ENCODE measurements around the gene HAX1. TPM values are rescaled to one million over a fixed set of nuclear protein-coding genes. Genes with fewer than 3 reads are reported as not detected.
A peak's percentile ranks its signal among the peaks of the same experiment; 100 is the strongest.
"Not testable (repeated sequence)": the region's sequence is repeated elsewhere in the genome, so short reads cannot be mapped to it uniquely, and the experiment has no call there.

HAX1 gene
- total RNA-seq: 86.1 and 149 TPM in 2 replicates

DNA sequence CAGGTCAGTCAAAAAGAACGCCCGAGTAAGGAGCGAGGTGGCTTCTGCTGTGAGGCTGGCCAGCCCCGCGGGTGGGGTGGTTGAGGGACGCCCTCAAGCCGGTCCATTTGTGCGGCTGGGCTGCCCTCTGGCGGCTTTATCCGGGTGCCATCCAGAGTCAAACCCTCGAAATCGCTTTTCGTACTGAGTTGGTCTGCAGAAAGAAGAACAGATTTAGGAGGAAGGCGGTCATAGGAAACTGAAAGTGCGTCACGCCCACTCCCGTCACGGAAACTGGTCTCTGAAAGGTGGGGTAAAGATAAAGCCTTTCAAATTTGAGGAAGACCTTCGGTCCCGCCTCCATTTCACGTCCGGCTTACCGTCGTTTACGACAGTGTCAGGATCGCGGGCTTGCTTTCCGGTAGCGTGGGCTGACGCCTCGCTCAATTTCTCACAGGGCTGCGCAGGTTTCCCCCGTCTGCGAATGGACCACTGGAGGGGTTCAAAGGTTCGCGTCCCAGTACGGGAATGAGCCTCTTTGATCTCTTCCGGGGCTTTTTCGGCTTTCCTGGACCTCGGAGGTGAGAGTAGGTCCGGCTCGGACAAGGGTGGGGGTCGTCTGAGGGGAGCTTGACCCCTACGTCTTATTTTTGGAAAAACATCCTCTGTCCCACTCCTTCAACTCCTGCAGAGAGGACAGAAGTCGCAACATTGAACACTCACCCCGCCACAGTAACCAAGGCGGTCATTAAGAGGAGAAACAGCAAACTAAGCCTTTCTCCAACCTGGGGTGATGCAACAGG lies at the start of gene HAX1:
Gene HAX1 (plus strand): TSS at position 413 of the 782 bp plus-strand sequence. CDS start 95 bp downstream, at position 508.
- H3K4me3 ChIP-seq (ENCODE audit: low read depth, low read length): peak within 1 kb of the TSS; percentile 96
- DNase-seq (ENCODE audit: low read depth): peak; percentile 77
- TF ChIP-seq, protein P1, sequence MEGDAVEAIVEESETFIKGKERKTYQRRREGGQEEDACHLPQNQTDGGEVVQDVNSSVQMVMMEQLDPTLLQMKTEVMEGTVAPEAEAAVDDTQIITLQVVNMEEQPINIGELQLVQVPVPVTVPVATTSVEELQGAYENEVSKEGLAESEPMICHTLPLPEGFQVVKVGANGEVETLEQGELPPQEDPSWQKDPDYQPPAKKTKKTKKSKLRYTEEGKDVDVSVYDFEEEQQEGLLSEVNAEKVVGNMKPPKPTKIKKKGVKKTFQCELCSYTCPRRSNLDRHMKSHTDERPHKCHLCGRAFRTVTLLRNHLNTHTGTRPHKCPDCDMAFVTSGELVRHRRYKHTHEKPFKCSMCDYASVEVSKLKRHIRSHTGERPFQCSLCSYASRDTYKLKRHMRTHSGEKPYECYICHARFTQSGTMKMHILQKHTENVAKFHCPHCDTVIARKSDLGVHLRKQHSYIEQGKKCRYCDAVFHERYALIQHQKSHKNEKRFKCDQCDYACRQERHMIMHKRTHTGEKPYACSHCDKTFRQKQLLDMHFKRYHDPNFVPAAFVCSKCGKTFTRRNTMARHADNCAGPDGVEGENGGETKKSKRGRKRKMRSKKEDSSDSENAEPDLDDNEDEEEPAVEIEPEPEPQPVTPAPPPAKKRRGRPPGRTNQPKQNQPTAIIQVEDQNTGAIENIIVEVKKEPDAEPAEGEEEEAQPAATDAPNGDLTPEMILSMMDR (conservative IDR thresholded peaks at IDR 0.05; ENCODE audit: low read depth, low read length): peak; percentile 80

DNA sequence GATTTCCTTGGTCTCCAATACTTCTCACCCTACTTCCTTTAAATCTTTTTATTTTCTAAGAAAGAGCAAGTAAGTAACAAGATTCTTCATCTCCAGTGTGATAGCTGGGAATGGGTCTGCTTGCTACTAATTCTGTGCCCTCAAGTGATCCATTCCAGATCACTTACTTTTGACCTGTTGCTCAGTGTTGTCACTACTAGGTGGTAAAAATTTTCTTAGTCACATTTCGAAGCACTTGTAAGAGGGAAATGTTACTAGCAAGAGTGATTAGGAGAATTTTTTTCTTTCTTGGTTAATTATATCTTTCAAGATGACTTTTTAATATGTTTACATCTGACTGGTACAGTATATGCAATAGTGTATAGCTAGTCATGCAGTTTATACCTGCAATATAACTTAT lies 49.5 kb upstream of the HAX1 start:
- DNase-seq (ENCODE audit: low read depth): no peak
- TF ChIP-seq, protein P1 (conservative IDR thresholded peaks at IDR 0.05; ENCODE audit: low read depth, low read length): no peak
- H3K4me3 ChIP-seq (ENCODE audit: low read depth, low read length): peak overlapping the region; percentile 8

DNA sequence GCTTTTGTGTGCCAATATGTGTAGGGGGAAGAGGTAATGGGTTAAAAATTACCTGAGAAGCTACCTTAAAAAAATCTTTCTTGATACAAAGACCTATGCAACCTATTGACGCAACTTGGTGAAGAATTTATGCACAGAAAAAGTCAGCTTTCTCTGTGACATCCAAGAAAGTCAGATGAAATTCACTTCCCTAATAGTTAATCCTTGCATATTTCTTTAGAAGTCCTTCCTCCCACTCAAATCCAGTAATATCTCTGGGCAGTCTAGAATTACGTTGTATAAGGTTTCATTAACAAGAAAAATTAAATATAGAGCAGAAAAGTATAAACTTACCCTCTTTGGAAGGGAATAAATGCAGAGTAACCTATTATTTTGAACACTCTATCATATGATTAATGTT lies 48.8 kb upstream of the HAX1 start:
- no peak for DNase-seq (ENCODE audit: low read depth)
- TF ChIP-seq, protein P1 (conservative IDR thresholded peaks at IDR 0.05; ENCODE audit: low read depth, low read length): no peak
- H3K4me3 ChIP-seq (ENCODE audit: low read depth, low read length): no peak overlapping the region

DNA sequence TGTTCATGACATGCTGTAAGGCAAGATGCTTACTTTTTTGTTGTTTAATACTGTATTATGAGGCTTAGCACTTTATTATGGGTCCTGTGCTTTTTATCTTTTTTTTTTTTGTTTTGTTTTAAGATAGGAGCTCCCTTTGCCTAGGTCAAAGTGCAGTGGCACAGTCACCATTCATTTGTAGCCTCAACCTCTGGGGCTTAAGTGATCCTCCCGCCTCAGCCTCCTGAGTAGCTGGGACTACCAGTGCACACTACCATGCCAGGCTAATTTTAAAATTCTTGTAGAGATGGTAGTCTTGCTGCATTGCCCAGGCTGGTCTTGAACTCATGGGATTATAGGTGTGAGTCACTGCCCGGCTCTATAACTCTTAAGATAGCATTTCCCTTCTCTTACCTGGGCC lies 47.1 kb upstream of the HAX1 start:
- no peak for DNase-seq (ENCODE audit: low read depth)
- TF ChIP-seq, protein P1 (conservative IDR thresholded peaks at IDR 0.05; ENCODE audit: low read depth, low read length): no peak
- no peak overlapping the region for H3K4me3 ChIP-seq (ENCODE audit: low read depth, low read length)

DNA sequence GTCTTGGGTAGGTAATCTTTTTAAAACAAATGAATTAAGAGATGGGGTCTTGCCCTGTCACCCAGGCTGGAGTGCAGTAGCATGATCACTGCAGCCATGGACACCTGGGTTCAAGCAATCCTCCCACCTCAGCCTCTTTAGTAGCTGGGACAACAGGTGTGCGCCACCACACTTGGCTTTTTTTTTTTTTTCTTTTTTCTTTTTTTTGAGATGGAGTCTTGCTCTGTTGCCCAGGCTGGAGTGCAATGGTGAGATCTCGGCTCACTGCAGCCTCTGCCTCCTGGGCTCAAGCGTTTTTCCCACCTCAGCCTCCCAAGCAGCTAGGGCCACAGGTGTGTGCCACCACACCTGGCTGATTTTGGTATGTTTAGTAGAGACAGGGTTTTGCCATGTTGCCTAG lies 41.3 kb upstream of the HAX1 start:
- not testable (repeated sequence) for H3K4me3 ChIP-seq (ENCODE audit: low read depth, low read length); DNase-seq (ENCODE audit: low read depth)

DNA sequence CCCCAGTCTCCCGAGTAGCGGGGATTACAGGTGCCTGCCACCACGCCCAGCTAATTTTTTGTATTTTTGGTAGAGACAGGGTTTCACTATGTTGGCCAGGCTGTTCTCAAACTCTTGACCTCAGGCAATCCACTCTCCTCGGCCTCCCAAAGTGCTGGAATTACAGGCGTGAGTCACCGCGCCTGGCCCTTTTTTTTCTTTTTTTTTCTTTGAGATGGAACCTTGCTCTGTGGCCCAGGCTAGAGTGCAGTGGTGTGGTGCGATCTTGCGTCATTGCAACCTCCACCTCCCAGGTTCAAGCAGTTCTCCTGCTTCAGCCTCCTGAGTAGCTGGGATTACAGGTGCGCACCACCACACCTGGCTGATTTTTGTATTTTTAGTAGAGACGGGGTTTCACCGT lies 39.3 kb upstream of the HAX1 start:
- not testable (repeated sequence) for DNase-seq (ENCODE audit: low read depth); H3K4me3 ChIP-seq (ENCODE audit: low read depth, low read length)

DNA sequence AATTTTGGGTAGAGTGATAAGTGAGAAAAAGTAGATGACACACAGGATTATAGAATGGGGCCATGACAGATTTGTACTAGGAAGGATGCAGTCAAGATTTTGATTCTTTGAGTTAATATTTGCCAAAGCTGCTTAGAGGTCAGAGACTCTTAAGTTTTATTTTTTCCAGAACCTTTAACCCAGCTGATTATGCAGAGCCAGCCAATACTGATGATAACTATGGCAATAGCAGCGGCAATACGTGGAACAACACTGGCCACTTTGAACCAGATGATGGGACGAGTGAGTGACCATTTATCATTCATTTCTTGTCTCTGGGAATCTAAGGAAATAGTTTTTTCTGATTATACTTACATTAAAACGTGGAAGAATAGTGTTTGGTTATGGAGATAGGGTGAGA lies 35.6 kb upstream of the HAX1 start:
- DNase-seq (ENCODE audit: low read depth): no peak
- TF ChIP-seq, protein P1 (conservative IDR thresholded peaks at IDR 0.05; ENCODE audit: low read depth, low read length): no peak
- no peak overlapping the region for H3K4me3 ChIP-seq (ENCODE audit: low read depth, low read length)

DNA sequence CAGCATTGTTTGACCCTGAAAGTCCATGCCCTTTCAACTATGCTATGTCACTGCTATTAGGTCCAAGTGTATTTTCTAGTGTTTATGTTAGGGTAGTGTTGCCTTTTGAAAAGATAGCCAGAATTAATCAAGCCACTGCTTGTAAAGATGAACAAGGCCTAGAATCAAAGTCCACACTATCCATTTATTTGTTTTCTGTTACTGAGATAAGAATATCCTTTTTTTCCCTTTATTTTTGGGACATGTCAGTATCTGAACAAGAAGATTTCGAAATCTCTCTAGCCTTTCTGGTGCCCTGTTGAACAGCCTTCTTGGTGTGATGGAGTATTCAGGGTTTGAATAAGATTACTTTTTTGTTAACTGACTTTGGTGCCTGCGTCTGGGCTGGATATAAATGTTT lies 35.0 kb upstream of the HAX1 start:
- no peak overlapping the region for H3K4me3 ChIP-seq (ENCODE audit: low read depth, low read length)
- no peak for DNase-seq (ENCODE audit: low read depth)
- TF ChIP-seq, protein P1 (conservative IDR thresholded peaks at IDR 0.05; ENCODE audit: low read depth, low read length): no peak

Measured in epithelial cell of proximal tubule (primary cell).